ENCODE results near the gene HOGA1.

- TF ChIP-seq CTCF (IDR thresholded peaks at IDR 0.05) (no peak), POLR2A (IDR thresholded peaks at IDR 0.05) (no peak)
Observed at GRCh38 chr10:97551271-97551670, 32.9 kb upstream of the HOGA1 start.

Data from adrenal gland (tissue), 5 donors.